GM23338 (cell line): ENCODE results near the gene KCNJ6. TPM values are rescaled to one million over a fixed set of nuclear protein-coding genes. Genes with fewer than 3 reads are reported as not detected.

Experiments used
- ATAC-seq: fragments of 200-7000 bp; cut with Tn5 transposase; 3 replicates; pipeline ENCODE4 v1.9.1; 2020
- DNase-seq: peaks from one replicate; pipeline ENCODE4 v3.0.0-alpha.2; 2015; ENCODE audit warnings: low spot score
- H2AFZ ChIP-seq: fragments of 200-600 bp; sonication (generic); 2 replicates; pipeline ENCODE4 v1.8.0; 2016; ENCODE audit warnings: antibody characterized with exemption, mild to moderate bottlenecking, moderate library complexity
- H3F3A ChIP-seq: fragments of 200-600 bp; sonication (generic); replicated peaks from 2 replicates; pipeline ENCODE4 v1.8.0; 2017; ENCODE audit warnings: antibody characterized with exemption, mixed run types, low read depth
- H3K27ac ChIP-seq: fragments of 200-600 bp; sonication (generic); 2 replicates; pipeline ENCODE4 v1.6.1; 2016; ENCODE audit warnings: low read depth
- H3K27me3 ChIP-seq: fragments of 200-600 bp; sonication (generic); 2 replicates; pipeline ENCODE4 v1.8.0; 2016; ENCODE audit warnings: mild to moderate bottlenecking, mixed run types, moderate library complexity; ENCODE audit not compliant: insufficient read depth
- H3K36me3 ChIP-seq: fragments of 200-600 bp; sonication (generic); 2 replicates; pipeline ENCODE4 v1.8.0; 2016; ENCODE audit warnings: mild to moderate bottlenecking; ENCODE audit not compliant: insufficient read depth
- H3K4me1 ChIP-seq: fragments of 200-600 bp; sonication (generic); 2 replicates; pipeline ENCODE4 v1.8.0; 2016; ENCODE audit warnings: mild to moderate bottlenecking, moderate library complexity; ENCODE audit not compliant: insufficient read depth
- H3K4me2 ChIP-seq: fragments of 200-600 bp; sonication (generic); 2 replicates; pipeline ENCODE4 v1.7.1; 2017; ENCODE audit warnings: mixed run types
- H3K4me3 ChIP-seq: fragments of 200-600 bp; sonication (generic); 2 replicates; pipeline ENCODE4 v1.6.1; 2016; ENCODE audit warnings: mixed run types
- H3K79me2 ChIP-seq: fragments of 200-600 bp; sonication (generic); replicated peaks from 2 replicates; pipeline ENCODE4 v1.8.0; 2017; ENCODE audit warnings: mild to moderate bottlenecking; ENCODE audit not compliant: insufficient read depth
- H3K9me2 ChIP-seq: fragments of 200-600 bp; sonication (generic); 2 replicates; pipeline ENCODE4 v1.8.0; 2017; ENCODE audit not compliant: insufficient read depth
- H4K20me1 ChIP-seq: fragments of 200-600 bp; sonication (generic); replicated peaks from 2 replicates; pipeline ENCODE4 v1.8.0; 2017; ENCODE audit warnings: mild to moderate bottlenecking; ENCODE audit not compliant: insufficient read depth
- H3K27ac Mint-ChIP-seq: 2 replicates; pipeline ENCODE4 v1.8.0; 2020; ENCODE audit warnings: inconsistent platforms, mild to moderate bottlenecking, moderate library complexity, mixed read lengths
- H3K27me3 Mint-ChIP-seq: 3 replicates; pipeline ENCODE4 v1.8.0; 2022; ENCODE audit warnings: low read depth, mild to moderate bottlenecking, moderate library complexity, mixed read lengths, inconsistent platforms; ENCODE audit not compliant: insufficient read depth, poor library complexity
- H3K36me3 Mint-ChIP-seq: 3 replicates; pipeline ENCODE4 v1.8.0; 2021; ENCODE audit warnings: low read depth, mild to moderate bottlenecking, inconsistent platforms, moderate library complexity, mixed read lengths
- H3K4me1 Mint-ChIP-seq: 3 replicates; pipeline ENCODE4 v1.8.0; 2020; ENCODE audit warnings: mild to moderate bottlenecking, inconsistent platforms, mixed read lengths
- H3K4me3 Mint-ChIP-seq: 3 replicates; pipeline ENCODE4 v1.8.0; 2021; ENCODE audit warnings: moderate library complexity, mild to moderate bottlenecking, inconsistent platforms, mixed read lengths
- H3K9me3 Mint-ChIP-seq: 3 replicates; pipeline ENCODE4 v1.8.0; 2020; ENCODE audit warnings: moderate library complexity, mild to moderate bottlenecking, inconsistent platforms, mixed read lengths
- CREB1 ChIP-seq: fragments of 250-450 bp; sonication (Bioruptor Pico); IDR thresholded peaks from 2 replicates; pipeline ENCODE4 v1.5.0; 2020; ENCODE audit warnings: low read depth, mild to moderate bottlenecking, moderate library complexity
- CTCF ChIP-seq, 2 experiments: fragments of 200-600 bp in 1 of 2; sonication (generic) in 1 of 2; conservative IDR thresholded peaks; 2 replicates each; pipeline versions ENCODE4 v1.5.1 to v1.6.1; 2016 to 2017; ENCODE audit warnings: antibody characterized with exemption in 2 of 2, low read depth in 2 of 2, mild to moderate bottlenecking in 2 of 2, moderate library complexity in 1 of 2
- EZH2 ChIP-seq: fragments of 200-600 bp; sonication (generic); IDR thresholded peaks from one replicate; pipeline ENCODE4 v1.8.0; 2017; ENCODE audit warnings: antibody characterized with exemption, mild to moderate bottlenecking, low read depth; ENCODE audit not compliant: unreplicated experiment
- EZH2phosphoT487 ChIP-seq: fragments of 200-600 bp; sonication (generic); IDR thresholded peaks from one replicate; pipeline ENCODE4 v1.8.1; 2018; ENCODE audit warnings: antibody characterized with exemption; ENCODE audit not compliant: unreplicated experiment
- NANOG ChIP-seq: IDR thresholded peaks from 2 replicates; pipeline ENCODE4 v1.6.1; 2016; ENCODE audit warnings: antibody characterized with exemption, borderline replicate concordance
- POLR2AphosphoS5 ChIP-seq: IDR thresholded peaks from 2 replicates; pipeline ENCODE4 v1.6.1; 2016; ENCODE audit warnings: antibody characterized with exemption, low read depth
- REST ChIP-seq: IDR thresholded peaks from one replicate; pipeline ENCODE4 v1.6.1; 2018; ENCODE audit warnings: antibody characterized with exemption; ENCODE audit not compliant: unreplicated experiment
- STAT1 ChIP-seq: IDR thresholded peaks from one replicate; pipeline ENCODE4 v1.6.1; 2016; ENCODE audit warnings: antibody characterized with exemption; ENCODE audit not compliant: unreplicated experiment
- ZNF114 ChIP-seq: fragments of 250-450 bp; sonication (Bioruptor Pico); IDR thresholded peaks from 2 replicates; pipeline ENCODE4 v1.5.0; 2020; ENCODE audit warnings: mild to moderate bottlenecking, moderate library complexity
- ZNF331 ChIP-seq: fragments of 250-450 bp; sonication (Bioruptor Pico); IDR thresholded peaks from 2 replicates; pipeline ENCODE4 v1.5.0; 2020; ENCODE audit warnings: low read depth, mild to moderate bottlenecking, moderate library complexity
- polyA plus RNA-seq: library from polyadenylated mRNA; unstranded; fragments of >200 nt; fragmentation: Nextera tagmentation; extraction: Ambion mirVana; gene quantifications from 2 replicates; pipeline ENCODE4 v1.2.1, GENCODE V29; 2016
- total RNA-seq: library from RNA; depleted of rRNA; stranded (reverse); fragments of >200 nt; shearing (Covaris generic); gene quantifications from 2 replicates; pipeline ENCODE4 v1.2.3, GENCODE V29; 2014

KCNJ6 gene
- total and polyA plus RNA-seq, 2 experiments from 2014 or later: 0.48 to 0.52 TPM

- DNase-seq: no peak
Measured at GRCh38 chr21:37565530-37566223, 350.6 kb downstream of the KCNJ6 start.

GRCh38 chr21:37564924-37565529 lies 351.2 kb downstream of the KCNJ6 start:
- Mint-ChIP-seq H3K36me3 (peaks cover 3% of the 10 kb centered on the region; the same call in 2 of the 3 replicates), H3K4me1 (peaks cover 17% of the 10 kb centered on the region), H3K9me3 (peaks cover 11% of the 10 kb centered on the region; the same call in 2 of the 3 replicates), H3K27me3 (peaks cover 18% of the 10 kb centered on the region), H3K27ac (peak overlapping the region; percentile 64; the same call in 1 of the 2 replicates), H3K4me3 (peak overlapping the region; percentile 9; the same call in 1 of the 3 replicates)
- H3K9me2 ChIP-seq: peaks cover 11% of the 10 kb centered on the region
- peaks cover 20% of the 10 kb centered on the region for H3K4me1 ChIP-seq
- 0 out of 2 replicates have a peak overlapping the region, but pooled peaks have one; percentile 39 for H3K27ac ChIP-seq
- DNase-seq: no peak
- H4K20me1 ChIP-seq: no peaks in the 10 kb centered on the region
- H2AFZ ChIP-seq: 0 out of 2 replicates have a peak overlapping the region, but pooled peaks have one; percentile 93
- no peaks in the 10 kb centered on the region; the same call in 1 of the 2 replicates for H3K36me3 ChIP-seq
- H3K4me2 ChIP-seq: peak overlapping the region; percentile 80
- peak overlapping the region; percentile 48; the same call in 1 of the 2 replicates for H3K4me3 ChIP-seq
- ATAC-seq: peak; percentile 46
- H3K79me2 ChIP-seq: no peaks in the 10 kb centered on the region; the same call in 1 of the 2 replicates
- H3K27me3 ChIP-seq: peaks cover 12% of the 10 kb centered on the region
- 0 out of 2 replicates have a peak, but pooled peaks cover 9% of the 10 kb centered on the region for H3F3A ChIP-seq
- TF ChIP-seq EZH2phosphoT487: no peak
- no peak for TF ChIP-seq POLR2AphosphoS5
- no peak for TF ChIP-seq CREB1 (CRISPR knock-in tag)
- no peak for TF ChIP-seq CTCF (conservative IDR thresholded peaks at IDR 0.05; ENCODE audit: low read depth in 2 of 2)
- no peak for TF ChIP-seq EZH2
- no peak for TF ChIP-seq STAT1
- no peak for TF ChIP-seq REST
- no peak for TF ChIP-seq ZNF114 (CRISPR knock-in tag)
- no peak for TF ChIP-seq ZNF331 (CRISPR knock-in tag)
- no peak for TF ChIP-seq NANOG

More at GRCh38 chr21:37565530-37566223, 350.6 kb downstream of the KCNJ6 start:
- peaks cover 20% of the 10 kb centered on the region for H3K4me1 ChIP-seq
- no peak overlapping the region for H3K27ac Mint-ChIP-seq
- H3K36me3 ChIP-seq: no peaks in the 10 kb centered on the region; the same call in 1 of the 2 replicates
- peaks cover 11% of the 10 kb centered on the region; the same call in 2 of the 3 replicates for H3K9me3 Mint-ChIP-seq
- no peak overlapping the region for H3K4me2 ChIP-seq
- no peak overlapping the region for H3K4me3 ChIP-seq
- peaks cover 17% of the 10 kb centered on the region for H3K4me1 Mint-ChIP-seq
- H3K9me2 ChIP-seq: peaks cover 11% of the 10 kb centered on the region
- no peak for ATAC-seq
- peaks cover 3% of the 10 kb centered on the region; the same call in 2 of the 3 replicates for H3K36me3 Mint-ChIP-seq
- H3F3A ChIP-seq: 0 out of 2 replicates have a peak, but pooled peaks cover 9% of the 10 kb centered on the region
- TF ChIP-seq NANOG: no peak
- H3K27me3 ChIP-seq: peaks cover 12% of the 10 kb centered on the region
- no peak overlapping the region for H3K4me3 Mint-ChIP-seq
- H3K27ac ChIP-seq: no peak overlapping the region
- no peaks in the 10 kb centered on the region; the same call in 1 of the 2 replicates for H3K79me2 ChIP-seq
- no peaks in the 10 kb centered on the region for H4K20me1 ChIP-seq
- peaks cover 18% of the 10 kb centered on the region for H3K27me3 Mint-ChIP-seq
- no peak overlapping the region for H2AFZ ChIP-seq
